GF-D8 (cell line): ENCODE data around the gene TMEM141.

ENCODE experiments used
- DNase-seq: peaks from one replicate; lab custom pipeline; 2025; lab: John Stamatoyannopoulos, UW

TMEM141 gene

DNA sequence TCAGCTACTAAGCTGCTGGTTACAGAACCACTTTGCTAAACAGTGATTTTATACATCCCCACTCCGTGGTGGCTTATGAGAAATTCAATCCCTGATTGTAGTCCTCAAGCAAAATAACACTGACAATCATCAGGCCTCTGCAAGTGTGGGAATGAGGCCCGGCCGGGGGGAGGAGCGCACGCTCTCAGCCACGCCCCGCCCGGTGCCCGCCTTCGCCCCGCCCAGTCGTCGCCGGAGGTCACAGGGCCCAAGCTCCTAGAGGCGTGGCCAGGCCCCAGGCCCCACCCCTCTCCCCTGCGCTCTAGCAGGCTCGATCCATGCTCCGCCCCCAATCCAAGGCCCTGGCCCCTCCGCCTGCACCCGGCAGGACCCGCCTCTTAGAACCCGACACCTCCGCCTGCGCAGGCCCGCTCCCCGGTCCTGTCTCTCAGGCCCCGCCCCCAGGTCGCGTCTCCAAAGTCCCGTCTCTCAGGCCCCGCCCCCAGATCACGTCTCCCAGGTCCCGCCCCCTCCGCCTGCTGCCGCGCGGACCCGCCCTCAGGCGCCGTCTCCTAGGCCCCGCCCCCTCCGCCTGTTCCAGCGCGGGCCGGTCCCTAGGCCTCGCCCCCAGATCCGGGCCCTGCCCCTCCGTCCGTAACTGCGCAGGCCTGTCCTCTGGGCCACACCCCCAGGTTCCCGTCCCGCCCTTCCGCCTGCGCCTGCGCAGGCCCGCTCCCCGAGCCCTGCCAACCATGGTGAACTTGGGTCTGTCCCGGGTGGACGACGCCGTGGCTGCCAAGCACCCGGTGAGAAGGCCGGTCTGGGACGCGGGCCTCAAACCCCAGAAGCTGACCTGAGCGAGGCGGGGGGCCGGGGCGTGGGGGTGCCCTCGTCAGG lies at the start of gene TMEM141:
Gene TMEM141 (plus strand): TSS at position 705 of the 876 bp plus-strand sequence. CDS start 27 bp downstream, at position 732.
- peak; percentile 98 for DNase-seq

DNA sequence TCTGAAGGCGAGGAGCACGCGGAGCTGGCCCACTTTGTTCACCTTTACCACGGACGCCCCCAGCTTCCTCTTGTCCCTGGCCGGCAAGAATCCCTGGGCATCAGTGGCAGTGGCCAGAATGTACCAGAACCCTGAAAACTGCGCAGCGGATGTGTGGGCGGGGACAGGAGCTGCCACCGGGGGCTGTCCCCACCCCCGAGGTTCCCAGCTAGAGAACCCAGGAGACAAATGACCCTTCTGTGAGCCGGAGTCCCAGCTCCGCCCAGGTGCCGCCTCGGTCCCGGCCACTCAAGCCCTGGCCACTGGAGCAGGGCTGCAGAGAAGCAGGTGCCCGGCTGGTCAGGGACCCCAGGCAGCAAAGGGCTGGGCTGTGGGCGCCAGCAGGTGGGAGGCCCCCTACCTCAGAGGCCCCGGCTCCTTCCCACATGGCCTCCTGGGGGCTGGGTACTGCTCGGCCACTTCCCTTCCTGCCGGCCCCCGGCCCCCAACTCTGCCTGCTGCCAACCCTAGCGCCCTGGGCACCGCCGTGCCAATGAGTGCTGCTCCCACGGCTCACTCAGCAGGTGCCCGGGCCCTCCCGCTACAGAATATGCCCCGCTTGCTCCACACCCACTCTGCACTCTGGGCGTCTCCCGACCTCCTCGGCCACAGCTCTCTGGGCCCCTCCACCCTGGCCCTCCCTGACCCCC lies 49.1 kb upstream of the TMEM141 start:
- no peak for DNase-seq

DNA sequence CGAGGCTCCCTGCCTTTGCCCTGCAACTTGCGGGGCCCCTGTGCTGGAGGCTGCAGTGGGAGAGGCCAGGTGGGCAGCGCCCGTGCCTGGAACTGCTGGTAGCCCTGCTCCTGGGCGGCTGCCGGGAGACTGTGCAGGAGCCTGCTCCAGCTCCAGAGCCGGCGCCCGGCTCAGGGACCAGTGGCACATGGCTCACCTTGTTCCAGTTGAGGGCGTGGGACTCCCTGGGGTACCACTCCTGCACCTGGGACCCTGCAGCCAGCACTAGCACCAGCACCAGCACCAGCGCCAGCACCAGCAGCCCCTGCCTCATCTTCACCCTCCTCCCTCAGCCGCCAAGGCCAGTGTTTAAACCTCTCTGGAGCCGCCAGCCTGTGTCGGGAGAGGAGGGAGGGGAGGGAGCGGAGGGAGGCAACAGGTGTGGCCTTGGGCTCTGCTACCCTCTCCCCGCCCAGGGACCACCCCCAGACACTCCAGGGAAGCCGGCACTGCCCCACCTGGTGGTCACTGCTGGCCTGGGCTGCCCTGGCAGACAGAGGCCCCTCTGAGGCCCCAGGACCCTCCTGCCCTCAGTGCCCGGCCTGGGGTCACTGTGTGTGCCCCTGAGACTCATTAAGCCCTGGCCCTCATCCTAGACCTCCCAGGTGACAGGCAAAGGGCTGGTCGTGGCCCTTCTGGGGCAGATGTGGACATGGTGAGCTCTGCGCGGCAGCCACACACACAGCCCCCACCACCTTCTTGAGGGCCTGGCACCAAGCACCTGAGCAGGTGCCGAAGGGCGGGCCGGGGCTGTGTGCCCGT lies 48.4 kb upstream of the TMEM141 start, which contains the start of gene LCN10:
Gene LCN10 (minus strand): TSS at position 350 of the 801 bp plus-strand sequence. CDS start 37 bp downstream, at position 313.
- no peak for DNase-seq

DNA sequence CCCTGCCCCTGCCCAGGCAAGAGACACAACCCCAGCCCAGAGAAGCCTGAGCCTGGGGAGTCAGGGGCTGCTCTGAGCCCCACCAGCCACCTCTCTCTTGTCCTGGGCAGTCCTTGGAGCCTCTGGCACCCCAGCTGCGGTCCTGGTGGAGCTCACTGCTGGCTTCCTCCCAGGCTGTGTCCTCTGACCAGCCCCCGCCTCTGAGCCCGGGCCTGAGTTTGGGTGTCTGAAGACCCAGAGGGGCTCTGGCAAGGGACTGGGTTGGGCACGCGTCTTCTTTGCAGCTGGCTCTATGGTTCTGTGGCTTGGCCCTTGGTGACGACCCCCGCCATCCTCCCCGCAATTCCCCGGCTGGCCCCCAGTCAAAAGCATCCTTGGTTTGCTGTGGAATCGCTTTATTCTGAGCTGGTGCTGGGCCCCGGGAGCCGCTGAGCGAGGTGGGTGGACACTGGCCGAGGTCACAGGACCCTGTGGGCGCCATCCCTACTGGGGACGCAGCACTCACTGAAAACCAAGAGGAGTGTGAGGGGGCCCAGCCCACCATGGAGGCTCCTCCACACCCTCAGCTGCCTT lies 47.4 kb upstream of the TMEM141 start:
- DNase-seq = no peak

DNA sequence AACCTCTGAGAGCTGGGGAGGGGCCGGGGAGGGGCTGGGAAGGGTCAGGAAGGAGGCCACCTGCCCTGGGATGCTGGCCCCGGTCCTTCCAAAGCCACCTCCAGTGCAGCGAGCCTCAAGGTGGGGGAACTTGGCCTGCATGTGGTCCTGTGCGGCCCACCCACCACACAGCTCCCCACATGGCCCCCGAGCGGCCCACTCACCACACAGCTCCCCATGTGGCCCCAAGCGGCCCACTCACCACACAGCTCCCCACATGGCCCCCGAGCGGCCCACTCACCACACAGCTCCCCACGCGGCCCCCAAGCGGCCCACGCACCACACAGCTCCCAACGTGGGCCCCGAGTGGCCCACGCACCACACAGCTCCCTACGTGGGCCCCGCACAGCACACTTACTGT lies 46.4 kb upstream of the TMEM141 start:
- no peak for DNase-seq

DNA sequence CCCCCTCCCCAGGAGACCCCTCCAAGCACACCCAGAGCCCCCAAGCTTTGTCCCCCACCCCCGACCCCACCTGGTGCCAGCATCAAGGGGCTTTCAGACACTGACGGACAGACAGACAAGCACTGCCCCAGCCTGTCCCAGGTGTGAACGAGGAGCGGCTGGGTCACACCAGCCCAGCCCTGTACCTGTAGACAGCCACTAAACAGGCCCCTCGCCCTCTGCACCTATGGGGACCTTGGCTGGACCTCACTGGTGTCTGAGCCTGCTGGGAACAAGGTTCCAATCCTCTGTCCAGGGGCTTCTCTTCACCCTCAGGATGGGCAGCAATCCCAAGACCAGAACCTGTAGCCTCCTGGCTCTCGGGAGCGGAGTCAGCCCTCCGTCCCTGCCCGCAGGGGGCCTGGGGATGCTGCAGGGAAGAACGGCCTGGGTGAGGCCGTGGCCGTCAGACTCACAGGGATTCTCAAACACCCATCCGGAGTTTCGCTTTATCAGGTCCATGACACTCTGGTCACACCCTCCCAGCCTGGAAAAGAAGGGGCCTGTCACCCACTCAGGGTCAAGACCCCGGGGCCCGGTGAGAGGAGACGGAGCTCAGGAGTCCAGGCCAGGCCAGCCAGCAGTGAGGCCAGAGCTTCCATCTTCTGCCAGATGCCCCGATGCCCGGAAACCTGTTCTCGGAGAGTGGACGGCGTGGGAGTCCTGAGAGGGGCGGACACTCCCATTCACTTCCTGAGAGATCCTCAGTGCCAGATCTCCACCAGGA lies 45.6 kb upstream of the TMEM141 start:
- no peak for DNase-seq

DNA sequence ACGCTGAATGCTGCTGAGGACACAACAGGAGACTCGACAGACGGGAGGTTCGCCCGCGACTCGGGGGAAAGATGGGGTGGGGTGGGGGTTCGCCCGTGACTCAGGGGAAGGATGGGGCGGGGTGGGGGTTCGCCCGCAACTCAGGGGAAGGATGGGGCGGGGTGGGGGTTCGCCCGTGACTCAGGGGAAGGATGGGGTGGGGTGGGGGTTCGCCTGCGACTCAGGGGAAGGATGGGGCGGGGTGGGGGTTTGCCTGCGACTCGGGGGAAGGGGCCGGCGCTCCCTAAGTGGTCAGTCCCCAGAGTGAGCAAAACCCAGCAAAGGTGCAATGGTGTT lies 45.0 kb upstream of the TMEM141 start:
- no peak for DNase-seq

DNA sequence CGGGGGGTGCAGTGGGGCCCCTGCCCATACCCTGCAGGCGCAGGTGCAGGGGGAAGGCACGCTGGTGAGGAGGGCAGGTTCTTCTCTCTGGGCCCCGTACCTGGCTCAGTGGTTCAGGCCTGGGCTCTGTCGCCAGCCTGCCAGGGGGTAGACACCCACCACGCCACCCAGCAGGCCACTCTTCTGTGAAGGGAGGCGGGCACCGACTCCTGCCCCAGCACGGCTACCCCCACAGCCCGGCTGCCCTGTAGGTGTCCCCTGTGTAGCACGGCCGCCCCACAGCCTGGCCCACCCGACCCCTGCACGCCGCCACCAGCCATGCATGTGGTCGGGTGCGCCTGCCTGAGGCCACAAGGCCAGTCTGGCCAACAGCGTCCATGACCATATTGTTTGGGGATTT lies 44.5 kb upstream of the TMEM141 start:
- no peak for DNase-seq

DNA sequence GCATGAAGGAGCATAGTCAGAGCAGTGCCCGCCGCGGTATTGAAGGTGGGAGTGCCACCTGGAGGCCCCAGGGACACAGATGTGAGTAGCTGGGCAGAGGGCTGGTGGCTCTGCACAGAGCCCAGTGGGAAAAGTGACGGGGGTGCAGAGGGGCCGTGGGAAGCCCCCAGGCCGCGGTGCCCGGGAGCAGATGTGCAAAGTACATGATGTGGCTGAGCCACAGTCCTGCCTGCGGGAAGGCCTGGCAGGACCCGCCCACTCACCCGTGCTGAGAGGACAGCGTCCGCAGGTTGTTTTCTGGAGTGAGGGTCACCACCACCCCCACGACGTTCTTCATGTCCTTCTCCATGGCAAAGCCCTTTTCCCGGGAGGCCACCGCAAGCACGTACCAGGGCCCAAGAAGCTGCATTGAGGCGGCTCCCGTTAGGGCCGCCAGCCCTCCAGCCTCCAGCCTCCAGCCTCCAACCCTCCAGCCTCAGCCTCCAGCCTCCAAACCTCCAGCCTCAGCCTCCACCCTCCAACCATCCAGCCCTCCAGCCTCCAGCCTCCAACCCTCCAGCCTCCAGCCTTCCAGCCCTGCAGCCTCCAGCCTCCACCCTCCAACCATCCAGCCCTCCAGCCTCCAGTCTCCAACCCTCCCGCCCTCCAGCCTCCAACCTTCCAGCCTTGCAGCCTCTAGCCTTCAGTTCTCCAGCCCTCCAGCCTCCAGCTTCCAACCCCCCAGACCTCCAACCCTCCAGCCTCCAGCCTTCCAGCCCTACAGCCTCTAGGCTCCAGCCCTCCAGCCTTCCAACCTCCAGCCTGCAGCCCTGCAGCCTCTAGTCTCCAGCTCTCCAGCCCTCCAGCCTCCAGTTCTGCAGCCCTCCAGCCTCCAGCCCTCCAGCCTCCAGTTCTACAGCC lies 43.7 kb upstream of the TMEM141 start:
- no peak for DNase-seq

DNA sequence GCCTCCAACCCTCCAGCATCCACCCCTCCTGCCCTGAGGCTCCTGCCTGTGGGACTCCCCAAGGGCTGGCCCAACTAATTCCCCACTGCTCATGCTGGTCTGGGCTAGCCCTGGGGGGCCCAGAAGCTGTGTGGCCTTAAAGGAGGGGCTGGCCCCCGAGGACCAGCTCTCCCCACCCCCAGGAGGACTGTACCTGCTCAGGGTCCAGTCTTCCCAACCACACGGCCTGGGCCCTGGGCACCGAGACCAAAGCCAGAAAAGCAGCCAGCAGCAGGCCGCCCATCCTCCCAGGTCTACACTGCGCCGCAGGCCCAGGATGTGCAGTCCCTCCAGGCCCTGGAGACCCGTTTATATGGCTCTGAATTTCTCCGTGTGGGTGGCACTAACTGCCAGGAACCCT lies 42.9 kb upstream of the TMEM141 start, which contains the start of gene LCN6:
Gene LCN6 (minus strand): TSS at position 325 of the 400 bp plus-strand sequence. CDS start 42 bp downstream, at position 283.
- DNase-seq = no peak

DNA sequence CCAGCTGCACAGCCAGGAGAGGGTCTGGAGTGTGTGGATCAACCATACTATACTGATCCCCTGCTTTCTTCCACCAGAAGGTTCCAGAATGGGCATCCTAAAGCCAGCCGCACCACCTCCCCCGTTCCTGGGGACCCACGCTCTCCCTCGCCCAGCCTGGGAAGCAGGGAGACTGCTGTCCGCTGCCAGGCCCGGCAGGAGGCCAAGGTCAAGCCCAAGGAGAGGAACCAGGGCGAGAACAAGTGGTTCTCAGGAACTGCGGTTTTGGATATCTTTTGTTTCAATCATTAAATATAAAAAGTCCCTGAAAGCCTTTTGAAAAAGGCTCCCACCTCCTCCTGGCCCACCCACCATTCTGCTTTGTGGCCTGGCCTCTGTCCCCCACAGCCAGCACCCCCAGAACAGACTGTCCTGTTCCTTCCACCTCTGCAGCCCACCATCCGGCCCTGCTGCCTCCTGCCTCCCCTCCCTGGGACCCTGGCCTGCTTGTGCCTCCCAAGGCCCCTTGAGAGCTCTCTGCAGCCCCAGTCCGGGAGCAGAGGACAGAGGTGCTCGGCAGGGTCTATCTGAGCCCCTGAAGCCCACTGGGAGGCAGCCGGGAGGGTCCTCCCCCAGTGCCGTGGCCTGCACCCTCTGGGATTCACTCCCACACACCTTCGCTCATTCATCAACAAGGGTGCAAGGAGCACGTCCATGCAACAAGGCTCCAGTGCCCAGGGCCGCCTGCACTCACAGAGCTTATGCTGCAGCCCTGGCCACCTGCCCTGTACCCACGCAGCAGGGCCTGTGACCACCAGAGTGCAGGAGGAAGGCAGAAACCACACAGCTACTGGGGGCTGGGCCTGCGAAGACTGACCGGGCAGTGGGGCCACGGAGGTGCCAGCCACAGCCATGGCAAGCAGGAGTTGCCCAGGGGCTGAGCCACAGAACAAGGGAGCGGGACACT lies 42.2 kb upstream of the TMEM141 start:
- DNase-seq = peak; percentile 48

DNA sequence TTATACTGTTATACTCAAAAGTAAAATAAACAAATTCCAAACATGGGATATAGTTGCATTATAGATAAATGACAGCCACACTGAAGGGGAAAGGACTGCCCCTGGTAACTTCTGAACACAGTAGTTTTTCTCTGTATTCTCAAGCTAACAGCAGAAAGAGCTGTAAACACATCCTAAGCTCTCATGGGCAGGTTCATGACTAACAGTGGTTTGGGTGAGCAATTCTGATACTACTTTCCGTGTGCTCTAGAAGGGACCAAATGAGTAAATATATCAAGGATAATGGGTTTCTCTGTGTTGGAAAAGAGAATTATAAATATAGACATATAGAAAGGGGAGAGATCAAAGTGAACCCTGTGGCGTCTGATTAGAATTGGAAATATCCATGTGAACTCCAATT lies 40.6 kb upstream of the TMEM141 start:
- DNase-seq = no peak

DNA sequence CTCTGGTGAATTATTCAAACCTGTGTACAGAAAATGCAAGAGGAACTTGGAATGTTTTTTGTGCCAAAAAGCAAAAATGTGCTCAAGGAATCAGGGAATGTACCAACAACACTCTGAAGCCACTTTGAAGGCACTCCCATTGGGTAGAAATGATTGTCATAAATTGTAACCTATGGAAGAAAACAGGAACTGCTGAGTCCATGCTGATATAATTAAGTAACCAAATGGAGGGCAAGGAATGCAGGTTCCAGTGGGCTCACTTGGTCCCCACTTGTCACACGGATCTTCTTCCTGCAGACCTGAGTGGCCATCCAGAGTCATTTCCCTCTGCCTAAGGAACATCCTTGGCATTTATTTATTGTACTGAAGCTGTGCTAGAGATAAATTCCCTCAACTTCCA lies 39.9 kb upstream of the TMEM141 start:
- DNase-seq = peak; percentile 18

DNA sequence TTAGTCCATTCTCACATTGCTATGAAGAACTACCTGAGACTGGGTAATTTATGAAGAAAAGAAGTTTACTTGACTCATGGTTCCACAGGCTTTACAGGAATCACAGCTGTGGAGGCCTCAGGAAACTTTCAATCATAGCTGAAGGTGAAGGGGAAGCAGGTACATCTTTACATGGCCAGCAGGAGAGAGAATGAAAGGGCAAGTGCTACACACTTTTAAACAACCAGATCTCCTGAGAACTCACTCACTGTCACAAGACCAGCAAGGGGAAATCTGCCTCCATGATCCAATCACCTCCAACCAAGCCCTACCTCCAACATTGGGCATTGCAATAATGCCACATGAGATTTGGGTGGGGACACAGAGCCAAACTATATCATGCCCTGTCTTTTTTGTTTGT lies 39.3 kb upstream of the TMEM141 start:
- DNase-seq = no peak

DNA sequence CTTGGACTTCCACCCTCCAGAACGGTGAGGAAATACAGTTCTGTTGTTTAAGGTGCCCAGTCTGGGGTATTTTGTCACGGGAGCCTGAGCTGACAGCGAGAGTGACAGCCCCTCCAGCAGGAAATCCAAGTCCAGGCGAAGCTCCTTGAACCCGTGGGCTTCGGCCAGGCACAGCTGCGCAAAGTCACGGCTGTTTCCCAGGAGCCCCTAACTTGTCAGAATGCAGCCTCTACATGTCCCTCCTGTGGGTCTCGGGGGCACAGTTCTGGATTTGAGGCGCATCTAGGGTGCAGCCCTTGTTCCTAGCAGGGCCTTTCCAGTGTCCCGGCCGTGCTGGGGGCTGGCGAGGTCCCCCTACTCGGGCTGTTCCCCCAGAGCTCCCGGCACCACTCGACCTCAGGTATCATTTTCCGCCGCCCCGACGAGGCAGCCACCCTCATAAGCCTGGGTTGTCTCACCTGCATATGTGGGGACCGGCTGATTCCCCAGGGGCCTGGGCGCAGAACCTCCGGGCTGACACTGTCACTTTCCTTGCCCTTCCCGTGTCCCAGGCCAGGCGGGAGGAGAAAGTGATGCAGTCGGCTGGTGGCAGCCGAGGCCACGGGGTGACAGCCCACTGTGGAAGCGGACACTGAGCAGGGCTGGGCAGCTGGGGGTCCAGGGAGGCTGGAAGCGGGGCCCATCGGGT lies 37.6 kb upstream of the TMEM141 start:
- DNase-seq = no peak

DNA sequence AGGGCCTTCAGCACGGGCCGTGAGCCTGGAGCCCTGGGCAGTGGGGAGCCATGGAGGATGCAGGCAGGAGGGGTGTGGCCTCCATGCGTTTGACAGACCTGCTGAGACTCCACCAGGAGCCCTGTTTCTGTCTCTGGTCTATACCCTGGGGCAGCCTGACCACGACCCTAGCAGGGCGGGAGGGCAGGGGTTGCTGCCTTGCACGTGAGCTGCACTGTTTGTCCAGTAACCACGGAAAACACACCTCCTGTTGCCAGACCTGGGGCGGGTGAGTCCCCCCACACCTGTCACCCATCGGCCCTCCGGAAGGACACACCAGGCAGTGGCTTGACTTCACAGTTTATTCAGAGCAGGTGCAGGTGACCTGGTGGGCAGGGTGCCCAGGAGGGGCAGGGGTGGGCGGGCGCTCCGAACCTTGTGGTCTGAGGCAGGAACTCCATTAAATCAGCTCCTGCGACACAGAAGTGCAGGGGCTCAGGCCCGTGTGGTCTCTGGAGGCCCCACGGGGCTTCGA lies 37.0 kb upstream of the TMEM141 start:
- DNase-seq = no peak

DNA sequence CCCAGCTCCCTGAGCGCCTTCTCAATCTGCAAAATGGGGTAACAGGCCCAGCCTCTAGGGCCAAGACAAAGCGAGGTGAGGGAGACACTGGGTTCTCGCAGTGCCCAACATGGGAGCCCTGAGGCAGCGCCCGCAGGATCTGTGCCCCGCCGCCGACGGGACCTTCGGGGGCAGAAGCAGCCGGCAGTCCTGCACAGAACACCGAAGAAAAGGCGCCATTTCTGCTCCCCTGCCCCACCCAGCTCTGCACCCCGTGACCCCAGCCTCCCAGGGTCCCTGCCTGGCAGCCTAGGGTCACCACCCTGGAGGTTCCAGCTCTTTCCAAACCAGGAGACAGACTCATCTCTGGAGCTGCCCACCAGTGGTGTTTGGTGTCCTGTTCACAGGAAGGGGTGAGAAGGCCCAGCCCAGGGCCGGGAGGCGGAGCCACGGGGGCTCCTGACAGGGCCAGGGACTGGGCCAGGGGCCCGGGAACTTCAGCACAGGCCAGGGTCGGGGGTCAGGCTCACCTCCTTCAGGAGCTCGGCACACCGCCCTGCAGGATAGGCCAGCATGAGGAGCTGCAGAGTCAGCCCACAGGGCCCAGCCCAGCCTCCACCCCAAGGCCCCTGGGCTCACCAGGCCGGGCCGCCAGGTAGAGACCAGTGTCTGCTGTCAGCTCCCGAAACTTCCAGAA lies 36.4 kb upstream of the TMEM141 start:
- DNase-seq = no peak
